ENCODE data around the gene WAPL.

- TF ChIP-seq CTCF (IDR thresholded peaks at IDR 0.05; ENCODE audit: low read depth, low read length, poor library complexity, severe bottlenecking) (no peak), EZH2phosphoT487 (IDR thresholded peaks at IDR 0.05; ENCODE audit: borderline replicate concordance, low read length) (no peak)
These were observed 83.4 kb downstream of the WAPL start for GRCh38 chr10:86438091-86438749.

All from DOHH2 (cell line).